ENCODE measurements around the gene FOXN3.

FOXN3 gene

GRCh38 chr14:89407856-89408255 is 9.2 kb downstream of the FOXN3 start:
- DNase-seq: no peak

GRCh38 chr14:89406941-89407340 is 10.1 kb downstream of the FOXN3 start:
- DNase-seq: no peak

- no peak for DNase-seq
Observed at GRCh38 chr14:89406361-89406760, 10.7 kb downstream of the FOXN3 start.

GRCh38 chr14:89405712-89406111 is 11.3 kb downstream of the FOXN3 start:
- no peak for DNase-seq

- no peak for DNase-seq
Observed at GRCh38 chr14:89402363-89402762, 14.7 kb downstream of the FOXN3 start.

GRCh38 chr14:89401761-89402160 is 15.3 kb downstream of the FOXN3 start:
- no peak for DNase-seq

GRCh38 chr14:89401241-89401640 is 15.8 kb downstream of the FOXN3 start:
- no peak for DNase-seq

- no peak for DNase-seq
Observed at GRCh38 chr14:89400529-89400928, 16.5 kb downstream of the FOXN3 start.

- no peak for DNase-seq
Observed at GRCh38 chr14:89399594-89400068, 17.4 kb downstream of the FOXN3 start.

- DNase-seq: no peak
Observed at GRCh38 chr14:89399157-89399556, 17.9 kb downstream of the FOXN3 start.

GRCh38 chr14:89397569-89398230 is 19.3 kb downstream of the FOXN3 start:
- no peak for DNase-seq

GRCh38 chr14:89394972-89395371 is 22.1 kb downstream of the FOXN3 start:
- DNase-seq: no peak

GRCh38 chr14:89393222-89393745 is 23.7 kb downstream of the FOXN3 start:
- DNase-seq: no peak

- DNase-seq: no peak
Observed at GRCh38 chr14:89392181-89392580, 24.9 kb downstream of the FOXN3 start.

- DNase-seq: no peak
Observed at GRCh38 chr14:89391556-89391955, 25.5 kb downstream of the FOXN3 start.

- no peak for DNase-seq
Observed at GRCh38 chr14:89391123-89391522, 25.9 kb downstream of the FOXN3 start.

- no peak for DNase-seq
Observed at GRCh38 chr14:89388853-89389252, 28.2 kb downstream of the FOXN3 start.

GRCh38 chr14:89387922-89388685 is 28.9 kb downstream of the FOXN3 start:
- DNase-seq: no peak

- no peak for DNase-seq
Observed at GRCh38 chr14:89386212-89386886, 30.7 kb downstream of the FOXN3 start.

GRCh38 chr14:89384636-89385035 is 32.4 kb downstream of the FOXN3 start:
- DNase-seq: no peak

- no peak for DNase-seq
Observed at GRCh38 chr14:89384023-89384422, 33.0 kb downstream of the FOXN3 start.

- no peak for DNase-seq
Observed at GRCh38 chr14:89382901-89383845, 33.9 kb downstream of the FOXN3 start.

Data from SIG-M5 (cell line).